NOMO-1 treated with dmso at 0.1 percent for 144 hours (cell line): ENCODE data around the gene TMEM178B.
"Not testable (repeated sequence)": the region's sequence is repeated elsewhere in the genome, so short reads cannot be mapped to it uniquely, and the experiment has no call there.

ENCODE experiments used
- DNase-seq: peaks from one replicate; lab custom pipeline; 2025; ENCODE audit not compliant: unreplicated experiment; lab: John Stamatoyannopoulos, UW

Gene TMEM178B

DNA sequence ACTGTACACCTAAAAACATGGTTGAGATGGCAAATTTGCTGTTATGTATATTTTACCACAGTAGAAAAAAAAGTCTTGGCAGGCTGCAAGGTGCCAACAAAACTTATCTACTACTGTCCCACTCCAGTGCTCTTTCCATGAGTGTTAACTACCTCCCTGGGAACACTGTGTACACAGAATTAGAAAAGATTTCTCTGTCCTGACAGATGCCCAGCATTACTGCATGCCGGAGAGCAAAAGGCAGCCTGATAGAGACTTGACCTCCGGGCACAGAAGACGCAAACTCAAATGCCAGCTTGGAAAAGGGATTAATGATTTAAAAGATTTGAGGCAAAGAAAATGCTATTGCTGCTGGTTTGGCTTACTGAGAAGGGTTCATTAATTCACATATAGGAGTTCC lies 228.8 kb downstream of the TMEM178B start:
- no peak for DNase-seq

DNA sequence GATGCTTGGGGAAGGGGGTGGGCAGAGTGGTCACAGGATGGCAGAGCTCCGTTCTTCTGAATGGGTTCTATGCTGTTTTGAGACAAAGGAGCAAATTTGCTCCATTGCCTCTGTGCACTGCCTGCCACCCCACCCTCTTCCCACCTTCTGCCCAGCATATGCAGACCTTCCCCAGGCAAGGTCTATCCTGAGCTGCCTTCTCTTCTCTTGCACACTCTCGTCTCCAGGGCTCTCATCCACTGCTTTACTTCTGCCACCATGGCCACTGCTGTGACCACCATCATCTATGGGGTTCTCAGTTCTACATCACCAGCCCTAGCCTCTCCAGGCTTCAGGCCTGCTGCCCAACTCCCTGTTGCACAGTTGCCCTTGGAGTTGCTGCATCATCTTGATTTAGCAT lies 230.4 kb downstream of the TMEM178B start:
- DNase-seq: no peak

DNA sequence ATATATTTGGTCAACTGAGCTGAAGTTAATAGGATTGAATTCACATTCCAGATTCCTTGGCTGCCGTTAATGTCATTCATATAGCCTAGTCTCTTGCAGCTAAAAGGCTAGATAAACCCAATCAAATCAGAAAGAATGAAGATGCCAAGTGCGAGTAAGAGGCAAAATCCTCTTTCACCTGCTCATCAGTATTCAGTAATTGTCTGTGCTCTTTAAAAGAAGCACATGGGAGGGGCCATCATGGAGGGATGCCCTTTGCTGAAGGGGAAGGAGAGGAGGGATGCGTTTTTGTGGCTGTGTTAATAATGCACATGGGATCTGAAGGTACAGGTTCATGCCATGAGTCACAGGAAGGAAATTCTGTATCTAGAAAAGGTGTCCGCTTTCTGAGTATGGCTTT lies 232.2 kb downstream of the TMEM178B start:
- no peak for DNase-seq

DNA sequence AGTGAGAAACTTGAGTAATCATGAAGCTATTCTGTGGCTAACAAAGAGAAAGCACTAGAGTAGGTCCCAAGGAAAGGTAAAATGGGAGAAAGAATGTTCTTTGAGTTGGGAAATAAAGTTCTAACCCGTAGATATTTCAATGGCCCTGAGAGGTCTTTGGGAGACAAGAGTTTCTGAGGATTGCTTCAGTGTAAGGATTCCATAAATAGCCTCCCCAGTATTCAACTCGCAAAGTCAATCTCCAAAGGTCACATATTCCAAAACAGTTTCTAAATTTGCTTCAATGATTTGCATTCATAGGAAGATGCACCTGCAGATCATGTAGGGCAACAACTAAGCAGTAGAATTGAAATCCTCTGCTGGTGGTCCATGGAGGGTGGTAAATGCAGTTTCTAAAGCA lies 238.5 kb downstream of the TMEM178B start:
- no peak for DNase-seq

DNA sequence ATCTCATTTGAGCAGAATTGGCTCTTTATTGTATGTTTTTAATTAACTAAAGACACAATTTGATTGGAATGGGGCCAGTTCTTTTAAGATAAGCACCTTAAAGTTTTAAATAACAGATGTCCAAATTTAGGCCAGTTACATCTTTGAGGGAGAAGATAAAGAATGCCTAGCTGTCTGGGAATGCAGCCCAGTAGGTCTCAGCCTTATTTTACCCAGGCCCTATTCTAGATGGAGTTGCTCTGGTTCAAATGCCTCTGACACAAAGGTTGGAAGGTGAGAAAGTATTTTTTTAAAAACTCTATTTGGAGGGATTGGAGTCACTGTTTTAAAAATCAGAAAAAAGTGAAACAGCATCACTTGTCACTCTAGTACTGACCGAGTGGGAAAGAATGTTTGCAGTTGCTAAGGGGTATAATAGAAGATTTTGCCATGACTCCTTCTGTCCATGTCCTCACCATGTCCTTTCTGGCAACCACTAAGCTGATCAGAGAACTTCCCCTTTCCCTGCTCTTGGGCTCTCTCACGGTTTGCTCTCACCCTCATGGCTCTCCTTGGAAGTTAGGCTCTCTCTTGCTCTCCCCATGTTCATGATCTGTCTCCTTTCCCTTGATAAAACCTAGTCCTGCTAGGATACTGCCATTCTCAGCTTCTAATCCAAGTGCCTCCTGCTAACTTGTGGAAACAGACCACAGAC lies 239.1 kb downstream of the TMEM178B start:
- DNase-seq: no peak

DNA sequence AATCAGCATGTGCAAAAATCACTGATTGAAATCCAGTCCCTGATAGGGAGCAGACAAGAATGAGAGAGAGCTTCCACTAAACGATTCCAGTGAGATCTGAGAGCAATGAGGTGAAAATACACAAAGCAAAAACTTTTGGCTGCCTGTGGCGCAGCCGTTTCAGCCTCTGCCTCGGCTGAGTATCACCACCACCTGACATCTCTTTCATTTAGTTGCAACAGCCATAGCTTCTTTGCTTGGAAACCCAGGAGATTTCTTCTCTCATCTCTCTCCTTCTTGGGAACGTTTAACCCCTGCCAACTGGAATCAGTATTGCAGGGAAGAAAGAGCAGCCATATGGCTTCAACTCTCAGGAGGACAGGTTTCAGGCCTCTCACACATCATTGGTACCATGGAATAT lies 240.0 kb downstream of the TMEM178B start:
- DNase-seq: no peak

DNA sequence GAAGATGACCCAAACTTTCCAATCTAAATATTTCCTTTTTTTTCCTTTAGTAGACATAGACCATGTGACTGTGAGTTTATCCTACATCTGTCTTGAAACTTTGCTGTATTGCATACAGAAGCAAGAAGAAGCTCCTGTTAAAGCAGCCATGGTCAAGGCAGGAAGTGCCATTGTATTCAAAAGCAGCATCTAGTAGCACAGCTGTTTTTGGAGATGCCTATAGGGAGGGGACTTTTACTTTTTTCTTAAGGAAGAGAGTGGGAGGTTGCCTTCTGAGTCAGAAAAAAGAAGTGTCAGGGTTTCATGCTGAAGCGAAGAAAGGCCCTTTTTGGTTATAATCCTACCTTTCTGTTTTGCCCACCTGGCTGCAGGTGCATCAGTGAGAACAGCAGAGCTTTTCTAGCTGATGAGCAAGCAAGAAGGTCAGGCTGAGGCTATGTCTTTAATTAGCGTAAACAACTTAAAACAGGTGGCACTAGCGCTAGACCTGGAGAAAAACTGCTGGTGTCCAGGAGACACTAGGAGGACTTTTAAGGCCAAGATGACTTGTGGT lies 243.2 kb downstream of the TMEM178B start:
- no peak for DNase-seq

DNA sequence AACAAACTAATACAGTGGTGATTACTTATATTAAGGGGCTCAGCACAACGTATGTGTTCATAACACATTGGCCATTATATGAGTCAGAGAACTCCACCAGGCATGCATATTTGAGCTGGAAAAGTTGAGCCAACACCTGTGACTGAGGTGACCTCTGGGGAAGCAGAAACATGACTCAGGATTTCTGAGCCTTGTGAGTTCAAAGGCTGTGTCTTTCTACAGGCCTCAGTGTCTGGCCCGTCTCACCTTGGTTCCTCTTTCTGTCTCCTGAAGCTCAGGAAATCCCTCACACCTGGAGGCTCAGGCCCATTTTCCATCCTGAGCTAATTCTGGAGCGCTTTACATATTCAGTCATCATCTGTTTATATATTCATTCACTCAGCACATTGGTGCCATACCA lies 246.4 kb downstream of the TMEM178B start:
- no peak for DNase-seq

DNA sequence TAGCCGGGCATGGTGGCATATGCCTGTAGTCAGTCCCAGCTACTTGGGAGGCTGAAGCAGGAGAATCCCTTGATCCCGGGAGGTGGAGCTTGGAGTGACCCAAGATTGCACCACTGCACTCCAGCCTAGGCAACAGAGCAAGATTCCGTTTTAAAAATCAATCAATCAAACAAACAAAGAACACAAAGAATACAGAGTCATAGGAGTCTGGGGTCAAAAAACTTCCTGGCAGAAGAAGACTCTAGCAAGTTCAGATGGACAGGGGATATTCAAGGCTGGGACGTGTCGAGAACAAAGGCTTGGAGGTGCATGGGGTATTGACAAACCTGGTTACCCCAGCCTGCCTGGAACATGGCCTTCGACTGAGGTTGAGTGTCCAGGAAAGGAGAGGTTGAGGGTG lies 248.5 kb downstream of the TMEM178B start:
- no peak for DNase-seq

DNA sequence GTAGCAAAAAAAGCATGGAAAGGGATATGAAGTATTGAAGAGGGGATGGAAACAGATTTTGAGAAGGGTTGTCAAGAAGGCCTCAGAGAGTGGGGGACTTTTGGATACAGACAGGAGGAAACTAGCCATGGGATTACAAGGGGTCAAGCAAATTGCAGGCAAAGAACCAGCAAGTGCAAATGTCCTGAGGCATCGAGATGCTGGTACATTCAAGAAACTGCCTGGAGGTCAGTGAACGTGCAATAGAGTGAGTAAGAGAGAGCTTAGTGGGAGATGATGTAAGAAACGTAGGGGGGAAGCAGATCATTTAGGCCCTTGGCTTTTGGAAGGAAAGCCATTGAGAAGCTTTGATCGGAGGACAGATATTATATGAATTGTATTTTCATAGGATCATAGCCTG lies 250.0 kb downstream of the TMEM178B start:
- no peak for DNase-seq

GRCh38 chr7:141324870-141325269 lies 251.0 kb downstream of the TMEM178B start:
- DNase-seq: no peak

DNA sequence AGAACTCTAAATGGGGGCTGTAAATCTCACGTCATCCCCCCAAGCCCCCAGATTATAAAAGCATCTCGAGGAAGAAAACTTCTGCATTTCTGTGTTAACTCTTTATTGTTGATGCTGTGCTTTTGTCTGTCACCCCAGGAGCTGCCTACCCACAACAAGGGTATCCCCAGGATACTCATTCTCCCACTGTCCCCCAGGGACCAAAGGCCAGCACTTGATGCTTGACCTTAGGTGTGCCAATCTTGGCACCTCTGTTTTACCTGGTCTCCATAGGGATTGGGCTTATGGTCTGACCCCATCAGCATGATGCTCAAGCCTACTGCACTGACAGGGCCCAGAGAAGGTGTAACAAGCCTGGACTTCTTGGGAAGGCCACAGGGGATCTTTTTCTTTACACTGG lies 251.4 kb downstream of the TMEM178B start:
- DNase-seq: no peak

DNA sequence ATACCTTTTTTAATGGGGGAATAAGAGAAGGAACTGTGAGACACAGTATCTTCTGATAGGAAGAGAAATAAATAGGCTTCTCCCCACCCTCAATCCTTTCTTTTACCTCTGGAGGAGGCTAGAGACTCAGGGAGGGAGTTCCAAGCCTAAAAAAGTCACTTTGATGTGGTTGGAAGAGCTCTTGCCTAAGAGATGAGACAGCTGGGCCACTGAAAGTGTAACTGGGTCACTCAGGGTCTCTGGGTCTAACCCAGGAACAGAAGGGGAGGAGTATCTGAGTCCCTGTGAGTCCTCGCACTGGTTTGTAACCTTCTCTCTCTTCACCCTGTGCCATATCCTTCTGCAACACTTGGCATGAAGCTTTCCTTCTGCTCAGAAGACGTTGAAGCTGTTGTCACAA lies 254.4 kb downstream of the TMEM178B start:
- DNase-seq: no peak

- not testable (repeated sequence) for DNase-seq
These were observed 256.4 kb downstream of the TMEM178B start for GRCh38 chr7:141330285-141330684.

- no peak for DNase-seq
These were observed 259.6 kb downstream of the TMEM178B start for GRCh38 chr7:141333459-141333858.

DNA sequence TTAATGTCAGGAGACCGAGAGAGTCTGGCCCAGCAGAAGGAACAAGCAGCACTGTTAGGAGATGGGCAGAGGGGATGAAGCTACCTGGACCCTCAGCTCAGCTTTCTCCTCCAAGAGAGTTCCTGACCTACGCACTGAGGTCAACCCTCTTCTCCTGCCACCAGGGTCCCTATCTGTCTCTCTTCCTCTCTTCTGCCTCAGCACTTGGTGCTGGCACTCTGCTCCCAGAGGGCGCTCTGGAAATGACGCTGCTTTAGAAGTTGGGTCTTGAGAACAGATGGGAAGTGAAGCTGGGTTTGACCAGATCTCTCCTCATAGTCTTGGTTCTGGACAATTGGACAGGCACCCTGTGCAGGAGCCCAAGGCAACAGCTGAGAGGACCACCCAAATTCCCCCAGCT lies 261.3 kb downstream of the TMEM178B start:
- DNase-seq: no peak

GRCh38 chr7:141339603-141340002 lies 265.7 kb downstream of the TMEM178B start:
- no peak for DNase-seq

- no peak for DNase-seq
These were observed 267.1 kb downstream of the TMEM178B start for GRCh38 chr7:141340991-141341390.

GRCh38 chr7:141342621-141343408 lies 269.0 kb downstream of the TMEM178B start:
- no peak for DNase-seq

DNA sequence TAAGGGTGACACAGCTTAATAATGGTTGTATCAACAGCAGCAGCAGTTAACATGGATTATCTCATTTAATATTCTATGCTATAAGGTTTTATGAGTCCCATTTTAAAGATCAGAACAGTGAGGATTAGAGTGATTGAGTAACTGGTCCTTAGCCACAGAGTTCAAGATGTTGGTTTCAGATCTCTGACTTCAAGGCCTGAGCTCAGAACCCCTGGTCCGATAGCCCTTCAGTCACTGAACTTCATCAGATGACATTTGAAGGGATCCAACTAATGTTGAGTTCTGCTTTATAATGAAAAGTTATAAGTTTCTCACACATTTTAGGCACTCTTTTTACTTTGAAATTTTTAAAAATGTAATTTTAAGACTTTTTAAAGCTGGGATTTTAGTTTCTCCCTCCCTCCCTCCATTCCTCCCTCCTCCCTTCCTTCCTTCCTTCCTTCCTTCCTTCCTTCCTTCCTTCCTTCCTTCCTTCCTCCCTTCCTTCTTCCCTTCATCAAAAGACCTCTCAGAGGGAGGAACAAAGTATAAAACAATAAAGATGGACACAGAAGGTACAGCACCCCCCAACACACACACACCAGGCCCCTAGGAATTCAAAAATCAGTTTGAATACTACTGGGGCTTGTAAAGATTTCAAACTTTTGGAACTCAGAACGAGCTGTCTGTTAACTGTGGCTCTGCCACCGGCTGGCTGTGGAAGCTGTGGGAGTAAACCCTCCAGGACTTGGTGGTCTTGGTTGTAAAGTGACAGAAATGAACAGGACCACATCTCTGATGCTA lies 270.5 kb downstream of the TMEM178B start:
- DNase-seq: no peak

GRCh38 chr7:141348728-141349127 lies 274.9 kb downstream of the TMEM178B start:
- DNase-seq: no peak

DNA sequence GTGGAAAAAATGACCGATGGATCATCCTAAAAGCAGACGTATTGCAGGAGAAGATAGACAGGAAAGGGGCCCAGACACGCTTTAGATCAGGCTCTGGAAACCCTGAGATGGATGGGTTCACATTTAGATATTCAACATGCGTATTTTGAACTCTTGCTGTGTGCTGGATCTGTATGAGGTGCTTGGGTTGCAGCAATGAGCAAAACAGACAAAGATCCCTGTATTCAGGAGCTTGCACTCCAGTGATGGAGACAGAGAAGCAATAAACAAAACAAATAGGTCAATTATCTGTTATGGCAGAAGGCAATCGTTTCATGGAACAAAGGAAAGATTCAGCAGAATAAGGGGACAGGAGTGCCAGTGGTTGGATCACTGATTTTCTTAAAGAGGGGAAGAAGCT lies 275.5 kb downstream of the TMEM178B start:
- DNase-seq: no peak
